HL-60 (cell line): ENCODE results near the gene FANCC.

ENCODE experiments used
- DNase-seq, 2 experiments: peaks; one replicate each; pipeline ENCODE4 v3.0.0-alpha.2; 2010 to 2020; ENCODE audit warnings: low read depth in 1 of 2, low spot score in 1 of 2
- H3K27ac ChIP-seq: fragments of 250-450 bp; sonication (Bioruptor Pico); replicated peaks from 2 replicates; pipeline ENCODE4 v1.5.1; 2020; ENCODE audit warnings: mild to moderate bottlenecking, moderate library complexity
- H3K27me3 ChIP-seq: fragments of 250-450 bp; sonication (Bioruptor Pico); 2 replicates; pipeline ENCODE4 v1.5.1; 2021; ENCODE audit warnings: mild to moderate bottlenecking, moderate library complexity; ENCODE audit not compliant: insufficient read depth, poor library complexity, severe bottlenecking
- H3K4me3 ChIP-seq: replicated peaks from 2 replicates; pipeline ENCODE4 v1.5.1; 2011; ENCODE audit warnings: mild to moderate bottlenecking, control low read depth, low read length; ENCODE audit not compliant: insufficient read depth
- CTCF ChIP-seq: IDR thresholded peaks from one replicate; pipeline ENCODE4 v1.5.1; 2011; ENCODE audit warnings: low read length, control low read depth, inconsistent platforms; ENCODE audit not compliant: insufficient read depth
- GABPA ChIP-seq: IDR thresholded peaks from 2 replicates; pipeline ENCODE4 v1.6.1; 2012; ENCODE audit warnings: low read depth
- POLR2AphosphoS5 ChIP-seq: IDR thresholded peaks from 2 replicates; pipeline ENCODE4 v1.6.1; 2012; ENCODE audit warnings: low read depth
- REST ChIP-seq: IDR thresholded peaks from 2 replicates; pipeline ENCODE4 v1.6.1; 2012; ENCODE audit warnings: low read depth; ENCODE audit not compliant: insufficient replicate concordance
- SPI1 ChIP-seq: IDR thresholded peaks from 2 replicates; pipeline ENCODE4 v1.6.1; 2012; ENCODE audit warnings: low read depth, mild to moderate bottlenecking, borderline replicate concordance

Gene FANCC

GRCh38 chr9:95087659-95088242 lies 229.8 kb downstream of the FANCC start:
- no peaks in the 10 kb centered on the region for H3K27me3 ChIP-seq
- no peak overlapping the region for H3K4me3 ChIP-seq
- no peak overlapping the region for H3K27ac ChIP-seq
- DNase-seq = no peak
- TF ChIP-seq REST = no peak
- no peak for TF ChIP-seq CTCF
- TF ChIP-seq SPI1 = no peak
- TF ChIP-seq POLR2AphosphoS5 = no peak
- TF ChIP-seq GABPA = no peak

- no peak for TF ChIP-seq GABPA
- TF ChIP-seq REST = no peak
- no peak for TF ChIP-seq SPI1
- no peak for TF ChIP-seq CTCF
- TF ChIP-seq POLR2AphosphoS5 = no peak
- no peak for DNase-seq
- Histone ChIP-seq H3K27me3 (no peaks in the 10 kb centered on the region), H3K27ac (no peak overlapping the region), H3K4me3 (no peak overlapping the region)
These were observed 230.9 kb downstream of the FANCC start for GRCh38 chr9:95086564-95086955.

- Histone ChIP-seq H3K27me3 (no peaks in the 10 kb centered on the region), H3K4me3 (no peak overlapping the region), H3K27ac (no peak overlapping the region)
- no peak for DNase-seq
- TF ChIP-seq SPI1 (no peak), CTCF (no peak), GABPA (no peak), REST (no peak), POLR2AphosphoS5 (no peak)
These were observed 231.5 kb downstream of the FANCC start for GRCh38 chr9:95085861-95086563.
